Measurements from ENCODE around the gene NUBP2. TPM values are rescaled to one million over a fixed set of nuclear protein-coding genes. Genes with fewer than 3 reads are reported as not detected.

Gene NUBP2
- total RNA-seq, 1 experiment from 2014 or later = 95.1 TPM

DNA sequence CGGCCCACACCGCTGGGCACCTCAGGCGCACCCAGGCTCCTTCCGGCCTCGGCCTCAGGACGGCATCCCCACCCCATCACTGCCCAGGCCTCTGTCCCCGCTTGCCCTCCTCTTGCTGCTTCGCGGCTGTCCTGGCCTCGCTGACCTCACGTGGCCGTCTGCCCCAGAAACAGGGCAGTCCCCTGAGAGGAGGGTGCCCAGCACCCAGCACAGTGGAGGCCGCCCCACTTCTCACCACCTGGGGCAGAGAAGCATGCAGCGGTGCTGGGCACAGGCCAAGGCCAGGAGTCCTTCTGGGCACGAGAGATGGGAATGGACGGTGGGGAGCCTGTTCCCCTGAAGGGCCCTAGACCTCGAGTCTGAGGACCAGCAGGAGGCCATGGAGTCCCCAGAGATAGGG, 35.0 kb downstream of the NUBP2 start:
- no peak for TF ChIP-seq EZH2 (IDR thresholded peaks at IDR 0.05; ENCODE audit: low read length, unreplicated experiment)
- TF ChIP-seq EZH2phosphoT487 (IDR thresholded peaks at IDR 0.05; ENCODE audit: borderline replicate concordance, low read length) = no peak
- TF ChIP-seq CTCF (conservative IDR thresholded peaks at IDR 0.05; ENCODE audit: low read depth, low read length) = no peak
- no peak for ATAC-seq
- POLR2A ChIA-PET (ENCODE audit: unreplicated experiment) = no interaction called here
- H4K20me1 ChIP-seq (ENCODE audit: low read length) = no peaks in the 10 kb centered on the region
- no peak overlapping the region for H3K9ac ChIP-seq (ENCODE audit: low read length)
- H3K27me3 ChIP-seq (ENCODE audit: low read length) = no peaks in the 10 kb centered on the region
- no peak overlapping the region for H2AFZ ChIP-seq (ENCODE audit: low read length)
- peaks cover 4% of the 10 kb centered on the region; the same call in 1 of the 2 replicates for H3K36me3 ChIP-seq (ENCODE audit: low read depth, low read length)
- H3K9me2 ChIP-seq (replicated peaks; ENCODE audit: low read length) = no peaks in the 10 kb centered on the region
- no peaks in the 10 kb centered on the region; the same call in 1 of the 2 replicates for H3K79me2 ChIP-seq (ENCODE audit: low read length)
- intact Hi-C loops (cut with micrococcal nuclease) = no loop called here
- BruUV-seq (replicated peaks) = no TSS peak
- H3K27ac ChIP-seq (ENCODE audit: low read length) = no peak overlapping the region
- CTCF ChIA-PET = no interaction called here
- H3K4me2 ChIP-seq (ENCODE audit: low read length) = no peak overlapping the region
- H3K9me3 ChIP-seq (ENCODE audit: low read length) = no peaks in the 10 kb centered on the region
- no peak for DNase-seq
- no peak overlapping the region for H3K4me3 ChIP-seq (ENCODE audit: low read length)
- H3F3A ChIP-seq (ENCODE audit: low read length, unreplicated experiment) = no peaks in the 10 kb centered on the region
- peaks cover 5% of the 10 kb centered on the region; the same call in 1 of the 2 replicates for H3K4me1 ChIP-seq (ENCODE audit: insufficient read depth, low read length)

GRCh38 chr16:1818204-1818872, 35.6 kb downstream of the NUBP2 start:
- CTCF ChIA-PET = no interaction called here

More at GRCh38 chr16:1818204-1818872, 35.6 kb downstream of the NUBP2 start:
- no peak for DNase-seq
- H4K20me1 ChIP-seq (ENCODE audit: low read length) = no peaks in the 10 kb centered on the region
- H3K79me2 ChIP-seq (ENCODE audit: low read length) = no peaks in the 10 kb centered on the region; the same call in 1 of the 2 replicates
- BruUV-seq (replicated peaks) = no TSS peak
- POLR2A ChIA-PET (ENCODE audit: unreplicated experiment) = no interaction called here
- H3K27me3 ChIP-seq (ENCODE audit: low read length) = no peaks in the 10 kb centered on the region
- intact Hi-C loops (cut with micrococcal nuclease) = no loop called here
- H3K4me2 ChIP-seq (ENCODE audit: low read length) = no peak overlapping the region
- no peaks in the 10 kb centered on the region for H3F3A ChIP-seq (ENCODE audit: low read length, unreplicated experiment)
- ATAC-seq = no peak
- H3K9ac ChIP-seq (ENCODE audit: low read length) = no peak overlapping the region
- H3K27ac ChIP-seq (ENCODE audit: low read length) = no peak overlapping the region
- H2AFZ ChIP-seq (ENCODE audit: low read length) = no peak overlapping the region
- peaks cover 4% of the 10 kb centered on the region; the same call in 1 of the 2 replicates for H3K36me3 ChIP-seq (ENCODE audit: low read depth, low read length)
- H3K4me3 ChIP-seq (ENCODE audit: low read length) = no peak overlapping the region
- peaks cover 5% of the 10 kb centered on the region; the same call in 1 of the 2 replicates for H3K4me1 ChIP-seq (ENCODE audit: insufficient read depth, low read length)
- no peaks in the 10 kb centered on the region for H3K9me3 ChIP-seq (ENCODE audit: low read length)
- TF ChIP-seq EZH2phosphoT487 (IDR thresholded peaks at IDR 0.05; ENCODE audit: borderline replicate concordance, low read length) (no peak), CTCF (conservative IDR thresholded peaks at IDR 0.05; ENCODE audit: low read depth, low read length) (no peak), EZH2 (IDR thresholded peaks at IDR 0.05; ENCODE audit: low read length, unreplicated experiment) (no peak)
- no peaks in the 10 kb centered on the region for H3K9me2 ChIP-seq (replicated peaks; ENCODE audit: low read length)

All from PC-3 (cell line).